ENCODE data around the gene SCYGR5. TPM values are rescaled to one million over a fixed set of nuclear protein-coding genes. Genes with fewer than 3 reads are reported as not detected.

The SCYGR5 gene
- total and polyA plus RNA-seq, 2 experiments from 2014 or later: not detected

GRCh38 chr2:227674485-227674884, 7.9 kb downstream of the SCYGR5 start (continued):
- no peak for TF ChIP-seq CTCF (conservative IDR thresholded peaks at IDR 0.05; ENCODE audit: low read depth in 2 of 2)

- Histone ChIP-seq H3K9me2 (ENCODE audit: insufficient read depth) (no peaks in the 10 kb centered on the region), H4K20me1 (replicated peaks; ENCODE audit: insufficient read depth) (no peaks in the 10 kb centered on the region), H3K4me3 (no peak overlapping the region), H3K79me2 (replicated peaks; ENCODE audit: insufficient read depth) (no peaks in the 10 kb centered on the region), H3K4me1 (ENCODE audit: insufficient read depth) (no peaks in the 10 kb centered on the region), H3K27me3 (ENCODE audit: insufficient read depth) (no peaks in the 10 kb centered on the region), H2AFZ (no peak overlapping the region), H3K4me2 (no peak overlapping the region), H3K27ac (ENCODE audit: low read depth) (no peak overlapping the region), H3K36me3 (ENCODE audit: insufficient read depth) (no peaks in the 10 kb centered on the region), H3F3A (replicated peaks; ENCODE audit: low read depth) (no peaks in the 10 kb centered on the region)
- DNase-seq (ENCODE audit: low spot score) (no peak), ATAC-seq (no peak)
- Mint-ChIP-seq H3K36me3 (ENCODE audit: low read depth) (no peaks in the 10 kb centered on the region), H3K4me1 (no peaks in the 10 kb centered on the region), H3K27ac (no peak overlapping the region), H3K27me3 (ENCODE audit: insufficient read depth, low read depth, poor library complexity) (peaks cover 3% of the 10 kb centered on the region), H3K9me3 (no peaks in the 10 kb centered on the region), H3K4me3 (no peak overlapping the region)
- TF ChIP-seq ETS1 (IDR thresholded peaks at IDR 0.05) (no peak), NANOG (IDR thresholded peaks at IDR 0.05; ENCODE audit: borderline replicate concordance) (no peak), ZNF114 (CRISPR knock-in tag; IDR thresholded peaks at IDR 0.05) (no peak), CTCF (conservative IDR thresholded peaks at IDR 0.05; ENCODE audit: low read depth in 2 of 2) (no peak), EZH2 (IDR thresholded peaks at IDR 0.05; ENCODE audit: low read depth, unreplicated experiment) (no peak), REST (IDR thresholded peaks at IDR 0.05; ENCODE audit: unreplicated experiment) (no peak), JUNB (IDR thresholded peaks at IDR 0.05; ENCODE audit: unreplicated experiment) (no peak), EZH2phosphoT487 (IDR thresholded peaks at IDR 0.05; ENCODE audit: unreplicated experiment) (no peak), CREB1 (CRISPR knock-in tag; IDR thresholded peaks at IDR 0.05; ENCODE audit: low read depth) (no peak), ZNF462 (CRISPR knock-in tag; IDR thresholded peaks at IDR 0.05) (no peak)
These were observed 11.3 kb downstream of the SCYGR5 start for GRCh38 chr2:227677928-227678327.
